Measurements from ENCODE around the gene MAD1L1.

The MAD1L1 gene

GRCh38 chr7:1785839-1786238 lies 446.9 kb downstream of the MAD1L1 start:
- DNase-seq: no peak

DNA sequence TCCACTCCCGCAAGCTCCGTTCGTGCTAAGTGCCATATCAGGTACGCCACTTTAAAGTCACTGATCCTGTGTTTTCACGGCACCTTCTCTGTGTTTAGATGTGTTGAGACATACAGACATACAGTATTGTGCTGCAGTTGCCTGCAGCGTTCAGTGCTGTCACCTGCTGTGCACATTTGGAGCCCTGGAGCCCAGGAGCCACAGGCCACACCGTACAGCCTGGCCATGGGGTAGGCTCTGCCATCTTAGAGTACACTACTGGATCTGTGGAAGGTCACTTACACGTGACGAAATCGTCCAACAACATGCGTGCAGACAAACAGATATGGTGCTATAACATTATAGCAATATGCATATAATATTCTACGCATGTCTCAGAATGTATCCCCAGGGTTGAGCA lies 451.4 kb downstream of the MAD1L1 start:
- DNase-seq: no peak

DNA sequence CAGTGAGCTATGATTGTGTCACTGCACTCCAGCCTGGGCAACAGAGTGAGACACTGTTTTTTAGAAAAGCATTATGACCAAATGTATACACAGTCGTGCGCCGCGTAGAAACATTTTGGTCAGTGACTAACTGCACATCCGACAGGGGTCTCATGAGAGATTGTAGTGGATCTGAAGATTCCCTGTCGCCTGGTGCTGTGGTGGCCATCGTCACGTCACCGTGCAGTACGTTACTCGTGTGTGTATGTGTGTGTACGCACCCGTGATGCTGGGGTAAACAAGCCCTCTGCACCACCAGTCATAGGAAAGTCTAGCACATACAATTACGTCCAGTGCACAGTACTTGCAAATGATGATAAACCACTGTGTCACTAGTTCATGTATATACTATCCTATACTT lies 453.3 kb downstream of the MAD1L1 start:
- no peak for DNase-seq

- no peak for DNase-seq
Observed at GRCh38 chr7:1777122-1777521, 455.6 kb downstream of the MAD1L1 start.

GRCh38 chr7:1775389-1775788 lies 457.4 kb downstream of the MAD1L1 start:
- no peak for DNase-seq

- no peak for DNase-seq
Observed at GRCh38 chr7:1770331-1770730, 462.4 kb downstream of the MAD1L1 start.

DNA sequence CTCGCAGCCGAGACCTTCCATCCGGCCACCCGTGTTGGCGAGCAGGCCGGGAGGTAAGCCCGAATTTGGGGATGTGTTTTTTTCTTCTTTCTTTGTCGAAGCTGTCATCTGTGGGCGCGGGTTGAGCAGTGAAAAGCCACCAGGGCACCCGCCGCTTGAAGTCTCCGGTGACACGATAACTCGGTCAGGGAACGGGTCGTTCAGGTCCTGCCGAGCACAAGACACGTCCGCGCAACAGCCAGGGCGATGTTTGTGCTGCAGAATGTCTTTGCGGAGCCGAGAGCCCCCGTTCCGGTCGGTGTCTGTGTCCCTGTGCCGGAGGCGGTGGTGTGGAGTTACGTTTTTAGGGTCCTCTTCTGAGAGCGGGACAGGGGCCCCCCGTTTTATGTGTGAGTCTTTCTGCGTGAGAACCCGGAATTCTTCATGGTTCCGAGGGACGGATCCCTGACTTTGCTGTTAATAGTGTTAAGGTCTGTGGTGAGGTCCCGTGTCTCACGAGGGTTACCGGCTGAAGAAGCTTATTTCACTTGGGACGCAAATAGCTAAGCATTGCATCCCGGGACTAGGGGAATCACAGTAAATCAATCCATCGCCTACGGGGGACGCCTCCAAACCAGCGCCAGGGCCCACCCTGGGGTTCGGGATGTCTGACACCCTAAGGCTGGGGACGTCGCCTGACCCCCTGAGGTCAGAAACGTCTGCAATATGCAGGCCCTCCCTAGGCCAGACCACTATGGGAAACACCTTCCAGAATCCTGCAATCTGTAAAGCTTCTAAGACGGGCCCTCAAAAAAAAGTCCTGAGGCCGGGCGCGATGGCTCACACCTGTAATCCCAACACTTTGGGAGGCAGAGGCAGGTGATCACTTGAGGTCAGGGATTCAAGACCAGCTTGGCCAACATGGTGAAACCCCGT lies 463.2 kb downstream of the MAD1L1 start:
- DNase-seq: no peak

DNA sequence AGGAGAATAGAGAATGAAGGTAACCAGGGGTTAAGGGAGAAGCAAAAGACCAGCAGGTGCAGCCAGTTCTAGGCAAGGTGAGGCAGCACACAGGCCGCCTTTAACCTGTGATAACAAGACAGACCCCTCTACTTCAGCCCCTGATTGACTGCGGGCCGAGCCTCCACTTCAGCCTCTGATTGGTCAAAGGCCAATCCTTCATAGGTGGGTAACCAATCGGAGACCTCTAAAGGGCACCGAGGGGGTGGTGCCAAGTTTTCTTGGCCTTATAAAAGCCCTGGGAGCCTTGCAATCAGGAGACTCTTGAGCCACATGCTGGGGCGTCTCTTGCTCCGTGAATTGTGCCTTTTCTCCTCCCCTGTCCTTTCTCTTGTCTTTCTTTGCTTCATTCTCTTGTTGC lies 463.9 kb downstream of the MAD1L1 start:
- DNase-seq: no peak

DNA sequence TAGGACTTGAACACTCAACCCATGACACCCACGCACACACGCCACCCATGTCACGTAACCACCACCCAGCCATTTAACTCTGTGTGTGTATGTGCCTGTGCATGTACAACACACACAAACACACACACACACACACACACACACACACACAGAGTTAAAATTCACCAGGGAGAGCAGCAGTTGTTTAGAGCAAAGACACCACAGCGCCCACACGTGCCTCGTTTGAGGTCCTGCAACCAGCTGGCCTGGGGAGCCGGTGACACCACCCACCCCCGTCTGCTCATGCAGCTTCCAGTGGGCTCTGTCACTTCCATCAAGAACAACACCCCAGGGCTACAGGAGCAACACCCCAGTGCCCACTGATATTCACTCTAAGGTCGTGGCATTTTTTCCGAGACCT lies 465.2 kb downstream of the MAD1L1 start:
- DNase-seq: no peak
